SU-DHL-6 (cell line): ENCODE measurements around the gene CCDC107.

Experiments
- H2AFZ ChIP-seq: fragments of 200-600 bp; sonication (generic); 2 replicates; pipeline ENCODE4 v1.6.1; 2014; ENCODE audit warnings: low read depth, mild to moderate bottlenecking, moderate library complexity, mixed read lengths, antibody characterized with exemption, low read length; ENCODE audit not compliant: severe bottlenecking
- H3F3A ChIP-seq: fragments of 200-600 bp; shearing (Covaris generic); 2 replicates; pipeline ENCODE4 v1.6.0; 2016; ENCODE audit warnings: antibody characterized with exemption, mild to moderate bottlenecking; ENCODE audit not compliant: insufficient read depth
- H3K27ac ChIP-seq: fragments of 200-600 bp; sonication (generic); 2 replicates; pipeline ENCODE4 v1.5.1; 2016; ENCODE audit warnings: low read depth, mild to moderate bottlenecking, low read length, moderate library complexity, mixed read lengths
- H3K27me3 ChIP-seq: fragments of 200-600 bp; sonication (generic), shearing (Covaris generic); 2 replicates; pipeline ENCODE4 v1.6.0; 2014; ENCODE audit warnings: mild to moderate bottlenecking, low read length
- H3K36me3 ChIP-seq: fragments of 200-600 bp; sonication (generic); 2 replicates; pipeline ENCODE4 v1.6.1; 2014; ENCODE audit warnings: mild to moderate bottlenecking, low read length, mixed read lengths
- H3K4me2 ChIP-seq: fragments of 300-600, 200-600 bp; shearing (Covaris generic), sonication (generic); 2 replicates; pipeline ENCODE4 v1.6.0; 2014; ENCODE audit warnings: low read length, low read depth, mild to moderate bottlenecking; ENCODE audit not compliant: poor library complexity, severe bottlenecking
- H3K4me3 ChIP-seq: fragments of 200-600 bp; sonication (generic); 2 replicates; pipeline ENCODE4 v1.5.1; 2014; ENCODE audit warnings: antibody characterized with exemption, low read length, mild to moderate bottlenecking, mixed read lengths; ENCODE audit not compliant: insufficient read depth, poor library complexity, severe bottlenecking
- H3K79me2 ChIP-seq: fragments of 200-600 bp; sonication (generic); 2 replicates; pipeline ENCODE4 v1.6.1; 2014; ENCODE audit warnings: mild to moderate bottlenecking, low read length, moderate library complexity; ENCODE audit not compliant: insufficient read depth
- H3K9ac ChIP-seq: fragments of 200-600 bp; sonication (generic); 2 replicates; pipeline ENCODE4 v1.7.0; 2014; ENCODE audit warnings: mild to moderate bottlenecking, low read length
- H3K9me2 ChIP-seq: fragments of 200-600 bp; sonication (generic); replicated peaks from 2 replicates; pipeline ENCODE4 v1.6.1; 2014; ENCODE audit warnings: low read length; ENCODE audit not compliant: insufficient read depth
- H3K9me3 ChIP-seq: fragments of 200-600 bp; sonication (generic); 2 replicates; pipeline ENCODE4 v1.6.1; 2014; ENCODE audit warnings: low read length, mixed read lengths; ENCODE audit not compliant: insufficient read depth
- H4K20me1 ChIP-seq: fragments of 200-600 bp; sonication (generic); 2 replicates; pipeline ENCODE4 v1.6.1; 2014; ENCODE audit warnings: low read depth, mild to moderate bottlenecking, antibody characterized with exemption, low read length, moderate library complexity, mixed read lengths
- EZH2phosphoT487 ChIP-seq: fragments of 200-600 bp; sonication (generic), shearing (Covaris generic); conservative IDR thresholded peaks from 2 replicates; pipeline ENCODE4 v1.6.1; 2018; ENCODE audit warnings: mild to moderate bottlenecking, antibody characterized with exemption, low read length, moderate library complexity, mixed read lengths
- TF ChIP-seq, protein P1 (sequence below): fragments of 200-600 bp; sonication (generic); IDR thresholded peaks from one replicate; pipeline ENCODE4 v1.5.1; 2017; ENCODE audit warnings: antibody characterized with exemption, mild to moderate bottlenecking, low read length, moderate library complexity; ENCODE audit not compliant: insufficient read depth, poor library complexity, severe bottlenecking

Gene CCDC107

DNA sequence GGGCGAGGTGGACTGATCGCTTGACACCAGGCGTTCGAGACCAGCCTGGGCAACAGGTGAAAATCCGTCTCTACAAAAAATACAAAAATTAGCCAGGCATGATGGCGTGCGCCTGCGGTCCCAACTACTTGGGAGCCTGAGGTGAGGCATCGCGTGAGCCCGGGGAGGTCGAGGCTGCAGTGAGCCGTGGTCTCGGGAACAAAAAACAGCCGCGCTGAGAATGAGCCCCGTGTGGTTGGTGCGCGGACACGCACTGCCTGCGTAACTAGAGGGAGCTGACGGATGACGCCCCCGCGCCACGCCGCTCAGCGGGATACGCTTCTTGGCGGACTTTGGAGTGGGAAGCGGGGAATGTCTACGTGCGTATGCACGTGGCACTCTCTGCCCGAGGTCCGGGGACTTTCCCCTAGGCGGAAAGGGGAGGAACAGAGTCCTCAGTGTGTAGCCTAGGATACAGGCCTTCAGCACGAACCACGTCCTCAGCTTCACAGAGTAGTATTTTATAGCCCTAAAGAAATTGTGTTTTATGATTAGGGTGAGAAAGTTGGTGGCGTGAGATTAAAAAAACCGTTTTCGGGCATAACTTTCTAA is 451 bp upstream of the CCDC107 start, which contains the start of gene RMRP:
TSS of gene RMRP (minus strand) at position 474 of the 591 bp plus-strand sequence.
- peak within 1 kb of the TSS; percentile 30 for H2AFZ ChIP-seq

DNA sequence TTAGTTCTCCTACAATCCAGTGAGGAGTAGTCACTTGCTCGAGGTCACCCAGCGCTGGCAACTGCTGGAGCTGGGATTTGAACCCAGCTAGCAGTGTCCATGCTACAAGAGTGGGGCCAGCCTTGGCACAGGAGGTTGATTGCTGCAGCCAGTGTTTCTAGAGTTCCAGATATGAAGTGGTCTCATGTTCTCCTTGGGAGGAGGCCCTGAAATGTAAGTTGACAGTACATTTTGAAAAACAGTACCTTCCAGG is 802 bp downstream of the CCDC107 start:
- Histone ChIP-seq H2AFZ (no peak overlapping the region), H3K27me3 (no peaks in the 10 kb centered on the region), H3K9me3 (no peaks in the 10 kb centered on the region), H3K4me3 (peak overlapping the region; percentile 63), H3K27ac (peak overlapping the region; percentile 83), H3K79me2 (peaks cover 10% of the 10 kb centered on the region; the same call in 1 of the 2 replicates), H3K9ac (peak overlapping the region; percentile 65), H3K4me2 (peak overlapping the region; percentile 67), H4K20me1 (no peaks in the 10 kb centered on the region), H3K9me2 (no peaks in the 10 kb centered on the region), H3K36me3 (no peaks in the 10 kb centered on the region), H3F3A (peaks cover 46% of the 10 kb centered on the region)
- TF ChIP-seq, protein P1, sequence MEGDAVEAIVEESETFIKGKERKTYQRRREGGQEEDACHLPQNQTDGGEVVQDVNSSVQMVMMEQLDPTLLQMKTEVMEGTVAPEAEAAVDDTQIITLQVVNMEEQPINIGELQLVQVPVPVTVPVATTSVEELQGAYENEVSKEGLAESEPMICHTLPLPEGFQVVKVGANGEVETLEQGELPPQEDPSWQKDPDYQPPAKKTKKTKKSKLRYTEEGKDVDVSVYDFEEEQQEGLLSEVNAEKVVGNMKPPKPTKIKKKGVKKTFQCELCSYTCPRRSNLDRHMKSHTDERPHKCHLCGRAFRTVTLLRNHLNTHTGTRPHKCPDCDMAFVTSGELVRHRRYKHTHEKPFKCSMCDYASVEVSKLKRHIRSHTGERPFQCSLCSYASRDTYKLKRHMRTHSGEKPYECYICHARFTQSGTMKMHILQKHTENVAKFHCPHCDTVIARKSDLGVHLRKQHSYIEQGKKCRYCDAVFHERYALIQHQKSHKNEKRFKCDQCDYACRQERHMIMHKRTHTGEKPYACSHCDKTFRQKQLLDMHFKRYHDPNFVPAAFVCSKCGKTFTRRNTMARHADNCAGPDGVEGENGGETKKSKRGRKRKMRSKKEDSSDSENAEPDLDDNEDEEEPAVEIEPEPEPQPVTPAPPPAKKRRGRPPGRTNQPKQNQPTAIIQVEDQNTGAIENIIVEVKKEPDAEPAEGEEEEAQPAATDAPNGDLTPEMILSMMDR: no peak
- TF ChIP-seq EZH2phosphoT487: no peak

More for the DNA sequence above, 451 bp upstream of the CCDC107 start, which contains the start of gene RMRP:
- no peaks in the 10 kb centered on the region for H3K27me3 ChIP-seq
- H3K36me3 ChIP-seq: no peaks in the 10 kb centered on the region
- H3K4me2 ChIP-seq: peak within 1 kb of the TSS; percentile 67
- no peak for TF ChIP-seq EZH2phosphoT487
- TF ChIP-seq, protein P1: no peak
- peak within 1 kb of the TSS; percentile 65 for H3K9ac ChIP-seq
- peaks cover 39% of the 10 kb centered on the region for H3F3A ChIP-seq
- peaks cover 5% of the 10 kb centered on the region; the same call in 1 of the 2 replicates for H3K79me2 ChIP-seq
- H3K4me3 ChIP-seq: peak within 1 kb of the TSS; percentile 63
- no peaks in the 10 kb centered on the region for H3K9me3 ChIP-seq
- H4K20me1 ChIP-seq: no peaks in the 10 kb centered on the region
- H3K9me2 ChIP-seq: no peaks in the 10 kb centered on the region
- peak within 1 kb of the TSS; percentile 83 for H3K27ac ChIP-seq

DNA sequence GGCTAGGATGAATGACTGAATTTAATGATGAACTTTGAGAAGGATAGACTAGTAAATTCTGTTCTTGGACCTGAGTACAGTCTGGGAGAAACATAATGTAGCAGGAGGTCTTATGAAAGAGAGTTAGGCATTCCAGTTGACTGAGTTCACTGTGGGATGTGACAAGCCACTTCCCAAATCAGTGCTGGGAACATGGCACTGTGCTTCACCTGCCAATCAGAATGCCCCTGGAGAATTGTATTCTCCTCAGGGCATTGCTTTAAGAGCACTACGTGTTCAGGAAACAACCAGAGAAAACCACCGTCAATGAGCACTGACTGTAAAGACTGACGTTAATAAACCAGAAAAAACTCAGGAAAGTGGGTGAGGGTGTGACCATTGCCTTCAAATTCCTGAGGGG is 1.2 kb downstream of the CCDC107 start:
- Histone ChIP-seq H3K9ac (peak overlapping the region; percentile 65), H3K9me3 (no peaks in the 10 kb centered on the region), H3F3A (peaks cover 51% of the 10 kb centered on the region), H3K27me3 (no peaks in the 10 kb centered on the region), H3K36me3 (no peaks in the 10 kb centered on the region), H2AFZ (no peak overlapping the region), H3K4me2 (peak overlapping the region; percentile 67), H4K20me1 (no peaks in the 10 kb centered on the region), H3K9me2 (no peaks in the 10 kb centered on the region), H3K79me2 (peaks cover 14% of the 10 kb centered on the region; the same call in 1 of the 2 replicates), H3K4me3 (peak overlapping the region; percentile 63), H3K27ac (peak overlapping the region; percentile 83)
- TF ChIP-seq, protein P1: no peak
- no peak for TF ChIP-seq EZH2phosphoT487
